Smooth muscle cell (in vitro differentiated cells): ENCODE data around the gene CELSR1. TPM values are rescaled to one million over a fixed set of nuclear protein-coding genes. Genes with fewer than 3 reads are reported as not detected.

Source experiments
- DNase-seq: peaks from one replicate; lab custom pipeline; 2025; ENCODE audit not compliant: unreplicated experiment; lab: John Stamatoyannopoulos, UW
- H2AFZ ChIP-seq: fragments of 200-600 bp; sonication (generic); 2 replicates; pipeline ENCODE4 v1.6.0; 2016; ENCODE audit warnings: antibody characterized with exemption, low read depth, mild to moderate bottlenecking
- H3F3A ChIP-seq: fragments of 200-600 bp; sonication (generic); 2 replicates; pipeline ENCODE4 v1.6.0; 2017; ENCODE audit warnings: antibody characterized with exemption, low read depth
- H3K27ac ChIP-seq: fragments of 200-600 bp; sonication (generic); 2 replicates; pipeline ENCODE4 v1.5.1; 2016; ENCODE audit warnings: low read depth, mild to moderate bottlenecking
- H3K27me3 ChIP-seq: fragments of 200-600 bp; sonication (generic); 2 replicates; pipeline ENCODE4 v1.6.1; 2016; ENCODE audit warnings: low read depth, mild to moderate bottlenecking
- H3K36me3 ChIP-seq: fragments of 200-600 bp; sonication (generic); 2 replicates; pipeline ENCODE4 v1.5.1; 2016; ENCODE audit warnings: low read depth
- H3K4me1 ChIP-seq: fragments of 200-600 bp; sonication (generic); 2 replicates; pipeline ENCODE4 v1.5.1; 2016; ENCODE audit warnings: low read depth
- H3K4me2 ChIP-seq: fragments of 200-600 bp; sonication (generic); 2 replicates; pipeline ENCODE4 v1.6.0; 2016; ENCODE audit warnings: mild to moderate bottlenecking
- H3K4me3 ChIP-seq: fragments of 200-600 bp; sonication (generic); 2 replicates; pipeline ENCODE4 v1.5.1; 2016; ENCODE audit warnings: mild to moderate bottlenecking
- H3K79me2 ChIP-seq: fragments of 200-600 bp; sonication (generic); 2 replicates; pipeline ENCODE4 v1.6.0; 2016; ENCODE audit warnings: low read depth, mild to moderate bottlenecking
- H3K9ac ChIP-seq: fragments of 200-600 bp; sonication (generic); 2 replicates; pipeline ENCODE4 v1.6.0; 2016; ENCODE audit warnings: low read depth
- H3K9me3 ChIP-seq: fragments of 200-600 bp; sonication (generic); replicated peaks from 2 replicates; pipeline ENCODE4 v1.5.1; 2016; ENCODE audit warnings: low read depth
- H4K20me1 ChIP-seq: fragments of 200-600 bp; sonication (generic); 2 replicates; pipeline ENCODE4 v1.6.0; 2016; ENCODE audit warnings: low read depth
- CTCF ChIP-seq: fragments of 200-600 bp; sonication (generic); IDR thresholded peaks from 2 replicates; pipeline ENCODE4 v1.5.1; 2017; ENCODE audit warnings: borderline replicate concordance, mild to moderate bottlenecking, antibody characterized with exemption; ENCODE audit not compliant: insufficient read depth, poor library complexity, severe bottlenecking
- WGBS: methylation state at CpG from one replicate; pipeline ENCODE4 v1.1.7; 2016; ENCODE audit warnings: low lambda C conversion rate; 5-methylcytosine and 5-hydroxymethylcytosine counted together
- polyA plus RNA-seq: library from polyadenylated mRNA; unstranded; fragments of >200 nt; fragmentation: Nextera tagmentation; extraction: Ambion mirVana; gene quantifications from 2 replicates; pipeline ENCODE4 v1.2.1, GENCODE V29; 2016
- total RNA-seq: library from RNA; depleted of rRNA; stranded (reverse); fragments of >200 nt; gene quantifications from 2 replicates; pipeline ENCODE4 v1.2.3, GENCODE V29; 2014

CELSR1 gene
- total and polyA plus RNA-seq, 2 experiments from 2014 or later: 3.6 to 15.2 TPM

GRCh38 chr22:46580940-46581537 is 43.6 kb upstream of the CELSR1 start:
- H4K20me1 ChIP-seq: peaks cover 75% of the 10 kb centered on the region
- WGBS: 70% methylated on average over 13 of the region's 13 CpGs
- no peak for DNase-seq
- peaks cover 14% of the 10 kb centered on the region for H3K79me2 ChIP-seq
- H3K9ac ChIP-seq: no peak overlapping the region
- H2AFZ ChIP-seq: no peak overlapping the region
- no peaks in the 10 kb centered on the region for H3K27me3 ChIP-seq
- no peaks in the 10 kb centered on the region for H3K9me3 ChIP-seq
- H3F3A ChIP-seq: peaks cover 7% of the 10 kb centered on the region
- H3K36me3 ChIP-seq: no peaks in the 10 kb centered on the region
- no peak overlapping the region for H3K4me3 ChIP-seq
- peaks cover 17% of the 10 kb centered on the region for H3K4me1 ChIP-seq
- no peak overlapping the region for H3K27ac ChIP-seq
- H3K4me2 ChIP-seq: no peak overlapping the region
- TF ChIP-seq CTCF: no peak

GRCh38 chr22:46579751-46580449 is 42.5 kb upstream of the CELSR1 start:
- Histone ChIP-seq H4K20me1 (peaks cover 63% of the 10 kb centered on the region), H3K36me3 (no peaks in the 10 kb centered on the region), H3K9ac (no peak overlapping the region), H3F3A (peaks cover 7% of the 10 kb centered on the region), H3K4me3 (no peak overlapping the region), H3K79me2 (peaks cover 14% of the 10 kb centered on the region), H3K27ac (no peak overlapping the region), H3K4me2 (no peak overlapping the region), H3K9me3 (no peaks in the 10 kb centered on the region), H3K27me3 (no peaks in the 10 kb centered on the region), H2AFZ (no peak overlapping the region), H3K4me1 (peaks cover 16% of the 10 kb centered on the region)
- no peak for TF ChIP-seq CTCF
- DNase-seq: no peak
- WGBS: 91% methylated on average over 14 of the region's 14 CpGs

GRCh38 chr22:46578824-46579561 is 41.6 kb upstream of the CELSR1 start:
- H3K4me3 ChIP-seq: no peak overlapping the region
- H2AFZ ChIP-seq: no peak overlapping the region
- H3K9ac ChIP-seq: no peak overlapping the region
- WGBS: 80% methylated on average over 15 of the region's 15 CpGs
- TF ChIP-seq CTCF: no peak
- no peak for DNase-seq
- peak overlapping the region; percentile 93 for H3K4me2 ChIP-seq
- H3K36me3 ChIP-seq: no peaks in the 10 kb centered on the region
- peaks cover 7% of the 10 kb centered on the region for H3F3A ChIP-seq
- peaks cover 14% of the 10 kb centered on the region for H3K79me2 ChIP-seq
- peaks cover 8% of the 10 kb centered on the region for H3K4me1 ChIP-seq
- H3K27ac ChIP-seq: no peak overlapping the region
- H3K9me3 ChIP-seq: no peaks in the 10 kb centered on the region
- no peaks in the 10 kb centered on the region for H3K27me3 ChIP-seq
- H4K20me1 ChIP-seq: peaks cover 55% of the 10 kb centered on the region
